Ascending aorta (tissue), 2 donors: Measurements from ENCODE around the gene UBL4A. TPM values are rescaled to one million over a fixed set of nuclear protein-coding genes. Genes with fewer than 3 reads are reported as not detected.

ENCODE experiments used
- DNase-seq, 2 donors: peaks; one replicate each; pipeline ENCODE4 v3.0.0-alpha.2; 2019; ENCODE audit warnings: low spot score in 2 of 2
- H3K27ac ChIP-seq, 2 donors: fragments of 200-600 bp; sonication (generic); one replicate each; pipeline ENCODE4 v1.5.1; 2016 to 2017; ENCODE audit warnings: mild to moderate bottlenecking in 1 of 2
- H3K27me3 ChIP-seq: fragments of 200-600 bp; sonication (generic); one replicate; pipeline ENCODE4 v1.5.1; 2017
- H3K36me3 ChIP-seq, 2 donors: fragments of 200-600 bp; sonication (generic); one replicate each; pipeline ENCODE4 v1.5.1; 2016
- H3K4me1 ChIP-seq, 2 donors: fragments of 200-600 bp; sonication (generic); one replicate each; pipeline ENCODE4 v1.5.1; 2016 to 2017; ENCODE audit warnings: mild to moderate bottlenecking in 1 of 2
- H3K4me3 ChIP-seq, 2 donors: fragments of 200-600 bp; sonication (generic); one replicate each; pipeline ENCODE4 v1.5.1; 2016 to 2017; ENCODE audit warnings: mild to moderate bottlenecking in 1 of 2
- H3K9me3 ChIP-seq, 2 donors: fragments of 200-600 bp; sonication (generic); one replicate each; pipeline ENCODE4 v1.5.1; 2016
- intact Hi-C: fragments of 100-400 bp; cut with DNase I; formaldehyde crosslinking; loops from one replicate; pipeline ENCODE4 v1.15.1; 2023
- total RNA-seq: library from RNA; depleted of rRNA; stranded (reverse); fragments of >200 nt; gene quantifications from one replicate; pipeline ENCODE4 v1.1.0, GENCODE V29; 2016
- TF ChIP-seq, protein P1 (sequence below), 3 experiments: fragments of 200-600 bp in 2 of 3; fragments of 450-650 bp in 1 of 3; sonication (generic) in 2 of 3; IDR thresholded peaks; one replicate each; pipeline ENCODE4 v1.5.1; 2016 to 2019; ENCODE audit warnings: antibody characterized with exemption in 3 of 3, mild to moderate bottlenecking in 1 of 3, moderate library complexity in 1 of 3

Gene UBL4A
- total RNA-seq, 1 donor from 2014 or later = 127 TPM

GRCh38 chrX:154468217-154468616, 18.2 kb downstream of the UBL4A start:
- Histone ChIP-seq H3K27ac (no peak overlapping the region), H3K9me3 (no peaks in the 10 kb centered on the region), H3K4me1 (no peaks in the 10 kb centered on the region), H3K36me3 (peaks cover 65 to 67% of the 10 kb centered on the region in 2 donors), H3K4me3 (no peak overlapping the region), H3K27me3 (no peaks in the 10 kb centered on the region)
- intact Hi-C loops = no loop called here
- no peak for DNase-seq
- TF ChIP-seq, protein P1, sequence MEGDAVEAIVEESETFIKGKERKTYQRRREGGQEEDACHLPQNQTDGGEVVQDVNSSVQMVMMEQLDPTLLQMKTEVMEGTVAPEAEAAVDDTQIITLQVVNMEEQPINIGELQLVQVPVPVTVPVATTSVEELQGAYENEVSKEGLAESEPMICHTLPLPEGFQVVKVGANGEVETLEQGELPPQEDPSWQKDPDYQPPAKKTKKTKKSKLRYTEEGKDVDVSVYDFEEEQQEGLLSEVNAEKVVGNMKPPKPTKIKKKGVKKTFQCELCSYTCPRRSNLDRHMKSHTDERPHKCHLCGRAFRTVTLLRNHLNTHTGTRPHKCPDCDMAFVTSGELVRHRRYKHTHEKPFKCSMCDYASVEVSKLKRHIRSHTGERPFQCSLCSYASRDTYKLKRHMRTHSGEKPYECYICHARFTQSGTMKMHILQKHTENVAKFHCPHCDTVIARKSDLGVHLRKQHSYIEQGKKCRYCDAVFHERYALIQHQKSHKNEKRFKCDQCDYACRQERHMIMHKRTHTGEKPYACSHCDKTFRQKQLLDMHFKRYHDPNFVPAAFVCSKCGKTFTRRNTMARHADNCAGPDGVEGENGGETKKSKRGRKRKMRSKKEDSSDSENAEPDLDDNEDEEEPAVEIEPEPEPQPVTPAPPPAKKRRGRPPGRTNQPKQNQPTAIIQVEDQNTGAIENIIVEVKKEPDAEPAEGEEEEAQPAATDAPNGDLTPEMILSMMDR (IDR thresholded peaks at IDR 0.05) = no peak

- H3K4me1 ChIP-seq = no peaks in the 10 kb centered on the region
- intact Hi-C loops = no loop called here
- TF ChIP-seq, protein P1 (IDR thresholded peaks at IDR 0.05) = no peak
- peaks cover 59 to 67% of the 10 kb centered on the region in 2 donors for H3K36me3 ChIP-seq
- no peaks in the 10 kb centered on the region for H3K27me3 ChIP-seq
- H3K27ac ChIP-seq = no peak overlapping the region
- no peaks in the 10 kb centered on the region for H3K9me3 ChIP-seq
- no peak overlapping the region for H3K4me3 ChIP-seq
- DNase-seq = no peak
Observed at GRCh38 chrX:154467556-154467955, 18.9 kb downstream of the UBL4A start.

GRCh38 chrX:154466907-154467306, 19.5 kb downstream of the UBL4A start:
- no peak overlapping the region for H3K27ac ChIP-seq
- no peaks in the 10 kb centered on the region for H3K4me1 ChIP-seq
- intact Hi-C loops = no loop called here
- no peak for DNase-seq
- H3K9me3 ChIP-seq = no peaks in the 10 kb centered on the region
- H3K4me3 ChIP-seq = no peak overlapping the region
- peaks cover 59 to 67% of the 10 kb centered on the region in 2 donors for H3K36me3 ChIP-seq
- TF ChIP-seq, protein P1 (IDR thresholded peaks at IDR 0.05) = no peak
- no peaks in the 10 kb centered on the region for H3K27me3 ChIP-seq

DNA sequence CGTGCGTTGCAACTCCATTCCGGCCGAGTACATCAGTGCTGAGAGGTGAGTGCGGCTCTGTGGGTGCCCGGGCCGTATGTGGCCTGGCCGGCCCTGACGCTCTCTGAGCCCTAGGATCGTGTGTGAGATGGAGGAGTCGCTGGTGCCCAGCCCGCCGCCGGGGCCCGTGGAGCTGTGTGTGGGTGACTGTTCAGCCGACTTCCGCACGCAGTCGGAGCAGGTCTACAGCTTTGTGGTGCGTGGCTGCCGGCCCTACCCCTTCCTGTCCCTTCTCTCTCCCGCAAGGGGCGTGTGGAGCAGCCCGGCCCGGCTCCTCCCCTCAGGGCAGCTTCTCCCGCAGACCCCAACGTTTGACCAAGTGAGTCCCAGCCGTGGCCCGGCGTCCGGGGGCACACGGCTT, 20.4 kb downstream of the UBL4A start:
- intact Hi-C loops = no loop called here
- Histone ChIP-seq H3K4me1 (no peaks in the 10 kb centered on the region), H3K9me3 (no peaks in the 10 kb centered on the region), H3K4me3 (no peak overlapping the region), H3K27me3 (no peaks in the 10 kb centered on the region), H3K27ac (no peak overlapping the region), H3K36me3 (peaks cover 59 to 63% of the 10 kb centered on the region in 2 donors)
- TF ChIP-seq, protein P1 (IDR thresholded peaks at IDR 0.05) = no peak
- no peak for DNase-seq

GRCh38 chrX:154465601-154466000, 20.8 kb downstream of the UBL4A start:
- H3K4me1 ChIP-seq = no peaks in the 10 kb centered on the region
- H3K9me3 ChIP-seq = no peaks in the 10 kb centered on the region
- no peak overlapping the region for H3K27ac ChIP-seq
- no peaks in the 10 kb centered on the region for H3K27me3 ChIP-seq
- DNase-seq = no peak
- H3K36me3 ChIP-seq = peaks cover 58 to 60% of the 10 kb centered on the region in 2 donors
- H3K4me3 ChIP-seq = no peak overlapping the region
- intact Hi-C loops = no loop called here
- TF ChIP-seq, protein P1 (IDR thresholded peaks at IDR 0.05) = no peak

DNA sequence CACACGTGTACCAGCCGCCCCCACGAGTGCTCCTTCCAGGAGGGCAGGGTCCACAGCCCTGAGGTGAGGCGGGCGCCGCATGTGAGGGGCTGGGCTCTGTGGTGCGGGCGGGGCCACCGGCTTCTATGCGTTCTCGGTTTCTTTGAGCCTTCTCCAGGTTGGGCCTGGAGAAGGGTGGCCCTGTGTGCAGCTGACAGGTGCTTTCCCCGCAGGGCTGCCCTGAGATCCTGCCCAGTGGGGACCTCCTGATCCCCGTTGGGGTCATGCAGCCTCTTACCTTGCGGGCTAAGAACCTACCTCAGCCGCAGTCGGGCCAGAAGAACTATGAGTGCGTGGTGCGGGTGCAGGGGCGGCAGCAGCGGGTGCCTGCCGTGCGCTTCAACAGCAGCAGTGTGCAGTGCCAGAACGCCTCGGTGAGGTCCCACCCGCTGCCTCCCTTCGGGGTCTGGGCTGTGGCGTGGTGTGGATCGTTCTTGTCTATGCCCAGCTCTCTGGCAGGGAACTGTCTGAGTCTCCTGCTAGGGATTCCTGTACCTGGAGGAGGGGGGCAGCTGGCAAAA, 21.5 kb downstream of the UBL4A start:
- Histone ChIP-seq H3K36me3 (peaks cover 51 to 53% of the 10 kb centered on the region in 2 donors), H3K4me1 (no peaks in the 10 kb centered on the region), H3K9me3 (no peaks in the 10 kb centered on the region), H3K4me3 (no peak overlapping the region), H3K27me3 (no peaks in the 10 kb centered on the region), H3K27ac (no peak overlapping the region)
- DNase-seq = no peak
- TF ChIP-seq, protein P1 (IDR thresholded peaks at IDR 0.05) = no peak
- intact Hi-C loops = no loop called here
